HEK293 (cell line): Measurements from ENCODE around the gene CAMK2G.
A peak's percentile ranks its signal among the peaks of the same experiment; 100 is the strongest.

Source experiments
- GLI2 ChIP-seq: fragments of 450-650 bp; formaldehyde crosslinking; IDR thresholded peaks from 2 replicates; pipeline ENCODE4; 2017; ENCODE audit warnings: missing biosample characterization, missing genetic modification characterization, low read depth, borderline replicate concordance
- GLIS2 ChIP-seq: fragments of 450-650 bp; formaldehyde crosslinking; IDR thresholded peaks from 2 replicates; pipeline ENCODE4 v1.5.1; 2016; ENCODE audit warnings: missing biosample characterization, missing genetic modification characterization
- SALL2 ChIP-seq: fragments of 450-650 bp; formaldehyde crosslinking; IDR thresholded peaks from 2 replicates; pipeline ENCODE4 v1.5.0; 2017; ENCODE audit warnings: missing biosample characterization, mild to moderate bottlenecking, missing genetic modification characterization, borderline replicate concordance
- SP2 ChIP-seq: fragments of 450-650 bp; formaldehyde crosslinking; IDR thresholded peaks from 2 replicates; pipeline ENCODE4 v1.5.1; 2016; ENCODE audit warnings: missing biosample characterization, missing genetic modification characterization
- SP7 ChIP-seq: fragments of 450-650 bp; formaldehyde crosslinking; IDR thresholded peaks from 2 replicates; pipeline ENCODE4 v1.5.1; 2016; ENCODE audit warnings: missing biosample characterization, missing genetic modification characterization
- ZBTB48 ChIP-seq: fragments of 450-650 bp; formaldehyde crosslinking; IDR thresholded peaks from 2 replicates; pipeline ENCODE4 v1.5.1; 2016; ENCODE audit warnings: missing biosample characterization, missing genetic modification characterization
- ZEB2 ChIP-seq: fragments of 450-650 bp; formaldehyde crosslinking; IDR thresholded peaks from 2 replicates; pipeline ENCODE4 v1.5.1; 2016; ENCODE audit warnings: missing biosample characterization, missing genetic modification characterization
- ZNF10 ChIP-seq: fragments of 450-650 bp; formaldehyde crosslinking; IDR thresholded peaks from 2 replicates; pipeline ENCODE4 v1.5.1; 2017; ENCODE audit warnings: missing biosample characterization, missing genetic modification characterization
- ZNF133 ChIP-seq: fragments of 450-650 bp; formaldehyde crosslinking; IDR thresholded peaks from 2 replicates; pipeline ENCODE4 v1.5.1; 2016; ENCODE audit warnings: missing biosample characterization, missing genetic modification characterization
- ZNF140 ChIP-seq: fragments of 450-650 bp; formaldehyde crosslinking; IDR thresholded peaks from 2 replicates; pipeline ENCODE4 v1.5.1; 2016; ENCODE audit warnings: missing biosample characterization, missing genetic modification characterization
- ZNF19 ChIP-seq: fragments of 450-650 bp; formaldehyde crosslinking; IDR thresholded peaks from 2 replicates; pipeline ENCODE4; 2016; ENCODE audit warnings: missing biosample characterization, missing genetic modification characterization, low read depth
- ZNF2 ChIP-seq: fragments of 450-650 bp; formaldehyde crosslinking; IDR thresholded peaks from 2 replicates; pipeline ENCODE4 v1.5.1; 2016; ENCODE audit warnings: missing biosample characterization, missing genetic modification characterization
- ZNF23 ChIP-seq: fragments of 450-650 bp; formaldehyde crosslinking; IDR thresholded peaks from 2 replicates; pipeline ENCODE4 v1.5.1; 2016; ENCODE audit warnings: missing biosample characterization, missing genetic modification characterization, borderline replicate concordance
- ZNF239 ChIP-seq: fragments of 450-650 bp; formaldehyde crosslinking; IDR thresholded peaks from 2 replicates; pipeline ENCODE4 v1.5.1; 2016; ENCODE audit warnings: missing biosample characterization, missing genetic modification characterization
- ZNF266 ChIP-seq: fragments of 450-650 bp; formaldehyde crosslinking; IDR thresholded peaks from 2 replicates; pipeline ENCODE4 v1.5.1; 2016; ENCODE audit warnings: missing biosample characterization, missing genetic modification characterization, low read depth
- ZNF341 ChIP-seq: fragments of 450-650 bp; formaldehyde crosslinking; IDR thresholded peaks from 2 replicates; pipeline ENCODE4; 2016; ENCODE audit warnings: low read depth, missing biosample characterization, missing genetic modification characterization
- ZNF473 ChIP-seq: fragments of 450-650 bp; formaldehyde crosslinking; IDR thresholded peaks from 2 replicates; pipeline ENCODE4 v1.5.1; 2017; ENCODE audit warnings: missing biosample characterization, missing genetic modification characterization
- ZNF514 ChIP-seq: fragments of 450-650 bp; formaldehyde crosslinking; IDR thresholded peaks from 2 replicates; pipeline ENCODE4 v1.5.1; 2016; ENCODE audit warnings: missing biosample characterization, missing genetic modification characterization
- ZNF600 ChIP-seq: fragments of 450-650 bp; formaldehyde crosslinking; IDR thresholded peaks from 2 replicates; pipeline ENCODE4 v1.5.1; 2016; ENCODE audit warnings: missing biosample characterization, missing genetic modification characterization
- ZNF629 ChIP-seq: fragments of 450-650 bp; formaldehyde crosslinking; IDR thresholded peaks from 2 replicates; pipeline ENCODE4 v1.5.1; 2017; ENCODE audit warnings: missing biosample characterization, missing genetic modification characterization
- ZNF660 ChIP-seq: fragments of 450-650 bp; IDR thresholded peaks from 2 replicates; pipeline ENCODE4 v1.5.1; 2018; ENCODE audit warnings: missing biosample characterization, mild to moderate bottlenecking, missing genetic modification characterization
- ZNF830 ChIP-seq: fragments of 450-650 bp; IDR thresholded peaks from 2 replicates; pipeline ENCODE4 v1.5.0; 2018; ENCODE audit warnings: missing biosample characterization, missing genetic modification characterization, low read depth, mild to moderate bottlenecking, moderate library complexity
- ZNF843 ChIP-seq: fragments of 450-650 bp; formaldehyde crosslinking; IDR thresholded peaks from 2 replicates; pipeline ENCODE4 v1.5.1; 2016; ENCODE audit warnings: missing biosample characterization, missing genetic modification characterization
- ZXDB ChIP-seq: fragments of 450-650 bp; formaldehyde crosslinking; IDR thresholded peaks from 2 replicates; pipeline ENCODE4 v1.5.1; 2016; ENCODE audit warnings: missing biosample characterization, missing genetic modification characterization
- TF ChIP-seq, protein P1 (sequence below): fragments of 450-650 bp; formaldehyde crosslinking; IDR thresholded peaks from 2 replicates; pipeline ENCODE4 v1.5.1; 2016; ENCODE audit warnings: missing biosample characterization, missing genetic modification characterization
- TF ChIP-seq, protein P2 (sequence below): fragments of 450-650 bp; formaldehyde crosslinking; conservative IDR thresholded peaks from 2 replicates; pipeline ENCODE4 v1.5.1; 2016; ENCODE audit warnings: low read depth, missing biosample characterization, missing genetic modification characterization
- TF ChIP-seq, protein P3 (sequence below): fragments of 450-650 bp; formaldehyde crosslinking; IDR thresholded peaks from 2 replicates; pipeline ENCODE4 v1.5.1; 2016; ENCODE audit warnings: missing biosample characterization, missing genetic modification characterization
- TF ChIP-seq, protein P4 (sequence below): fragments of 450-650 bp; formaldehyde crosslinking; IDR thresholded peaks from 2 replicates; pipeline ENCODE4 v1.5.1; 2016; ENCODE audit warnings: missing biosample characterization, missing genetic modification characterization
- TF ChIP-seq, protein P5 (sequence below): IDR thresholded peaks from 2 replicates; pipeline ENCODE4 v1.6.1; 2011; ENCODE audit warnings: mild to moderate bottlenecking, low read depth, low read length, borderline replicate concordance

CAMK2G gene

DNA sequence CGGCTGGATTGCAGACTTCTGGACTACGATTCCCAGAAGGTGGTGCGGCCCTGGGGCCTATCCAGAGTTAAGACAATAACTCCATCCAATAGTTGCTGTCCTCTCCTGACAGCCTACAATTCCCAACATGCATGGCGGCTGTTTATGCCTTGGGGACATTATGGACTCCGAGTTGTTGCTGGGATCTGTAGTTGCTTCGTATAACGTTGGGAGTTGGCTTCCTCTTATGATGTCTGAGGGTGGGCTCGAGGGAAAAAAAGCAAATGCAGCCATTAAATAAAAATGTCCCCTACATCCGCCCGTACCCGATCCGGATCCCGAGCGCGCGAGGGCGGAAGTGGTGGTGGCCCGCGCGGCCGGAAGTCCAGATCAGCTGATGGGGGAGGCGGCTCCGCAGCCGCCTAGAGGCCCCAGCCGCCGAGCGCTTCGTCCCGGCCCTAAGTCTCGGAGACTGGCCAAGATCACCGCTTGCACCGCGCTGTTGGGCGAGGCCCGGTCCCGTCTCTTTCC, 89.1 kb downstream of the CAMK2G start, which contains the start of gene ZSWIM8 (continued):
- TF ChIP-seq ZNF140 (tag by site-specific recombination), result no peak
- TF ChIP-seq GLIS2 (tag by site-specific recombination), result no peak
- peak; percentile 53 for TF ChIP-seq ZNF843 (tag by site-specific recombination)
- peak; percentile 95 for TF ChIP-seq ZXDB (tag by site-specific recombination)
- TF ChIP-seq, protein P1, sequence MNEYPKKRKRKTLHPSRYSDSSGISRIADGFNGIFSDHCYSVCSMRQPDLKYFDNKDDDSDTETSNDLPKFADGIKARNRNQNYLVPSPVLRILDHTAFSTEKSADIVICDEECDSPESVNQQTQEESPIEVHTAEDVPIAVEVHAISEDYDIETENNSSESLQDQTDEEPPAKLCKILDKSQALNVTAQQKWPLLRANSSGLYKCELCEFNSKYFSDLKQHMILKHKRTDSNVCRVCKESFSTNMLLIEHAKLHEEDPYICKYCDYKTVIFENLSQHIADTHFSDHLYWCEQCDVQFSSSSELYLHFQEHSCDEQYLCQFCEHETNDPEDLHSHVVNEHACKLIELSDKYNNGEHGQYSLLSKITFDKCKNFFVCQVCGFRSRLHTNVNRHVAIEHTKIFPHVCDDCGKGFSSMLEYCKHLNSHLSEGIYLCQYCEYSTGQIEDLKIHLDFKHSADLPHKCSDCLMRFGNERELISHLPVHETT (tag by site-specific recombination), result peak; percentile 87
- peak; percentile 60 for TF ChIP-seq SP7 (tag by site-specific recombination)
- TF ChIP-seq, protein P2, sequence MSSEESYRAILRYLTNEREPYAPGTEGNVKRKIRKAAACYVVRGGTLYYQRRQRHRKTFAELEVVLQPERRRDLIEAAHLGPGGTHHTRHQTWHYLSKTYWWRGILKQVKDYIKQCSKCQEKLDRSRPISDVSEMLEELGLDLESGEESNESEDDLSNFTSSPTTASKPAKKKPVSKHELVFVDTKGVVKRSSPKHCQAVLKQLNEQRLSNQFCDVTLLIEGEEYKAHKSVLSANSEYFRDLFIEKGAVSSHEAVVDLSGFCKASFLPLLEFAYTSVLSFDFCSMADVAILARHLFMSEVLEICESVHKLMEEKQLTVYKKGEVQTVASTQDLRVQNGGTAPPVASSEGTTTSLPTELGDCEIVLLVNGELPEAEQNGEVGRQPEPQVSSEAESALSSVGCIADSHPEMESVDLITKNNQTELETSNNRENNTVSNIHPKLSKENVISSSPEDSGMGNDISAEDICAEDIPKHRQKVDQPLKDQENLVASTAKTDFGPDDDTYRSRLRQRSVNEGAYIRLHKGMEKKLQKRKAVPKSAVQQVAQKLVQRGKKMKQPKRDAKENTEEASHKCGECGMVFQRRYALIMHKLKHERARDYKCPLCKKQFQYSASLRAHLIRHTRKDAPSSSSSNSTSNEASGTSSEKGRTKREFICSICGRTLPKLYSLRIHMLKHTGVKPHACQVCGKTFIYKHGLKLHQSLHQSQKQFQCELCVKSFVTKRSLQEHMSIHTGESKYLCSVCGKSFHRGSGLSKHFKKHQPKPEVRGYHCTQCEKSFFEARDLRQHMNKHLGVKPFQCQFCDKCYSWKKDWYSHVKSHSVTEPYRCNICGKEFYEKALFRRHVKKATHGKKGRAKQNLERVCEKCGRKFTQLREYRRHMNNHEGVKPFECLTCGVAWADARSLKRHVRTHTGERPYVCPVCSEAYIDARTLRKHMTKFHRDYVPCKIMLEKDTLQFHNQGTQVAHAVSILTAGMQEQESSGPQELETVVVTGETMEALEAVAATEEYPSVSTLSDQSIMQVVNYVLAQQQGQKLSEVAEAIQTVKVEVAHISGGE (tag by site-specific recombination), result peak; percentile 95
- TF ChIP-seq ZNF266, result no peak
- peak; percentile 20; the same call in 1 of the 2 replicates for TF ChIP-seq ZNF10
- TF ChIP-seq ZEB2 (tag by site-specific recombination), result peak; percentile 89
- no peak for TF ChIP-seq ZNF23
- TF ChIP-seq SP2 (tag by site-specific recombination), result peak; percentile 90
- no peak for TF ChIP-seq ZNF19 (tag by site-specific recombination)
- TF ChIP-seq, protein P3, sequence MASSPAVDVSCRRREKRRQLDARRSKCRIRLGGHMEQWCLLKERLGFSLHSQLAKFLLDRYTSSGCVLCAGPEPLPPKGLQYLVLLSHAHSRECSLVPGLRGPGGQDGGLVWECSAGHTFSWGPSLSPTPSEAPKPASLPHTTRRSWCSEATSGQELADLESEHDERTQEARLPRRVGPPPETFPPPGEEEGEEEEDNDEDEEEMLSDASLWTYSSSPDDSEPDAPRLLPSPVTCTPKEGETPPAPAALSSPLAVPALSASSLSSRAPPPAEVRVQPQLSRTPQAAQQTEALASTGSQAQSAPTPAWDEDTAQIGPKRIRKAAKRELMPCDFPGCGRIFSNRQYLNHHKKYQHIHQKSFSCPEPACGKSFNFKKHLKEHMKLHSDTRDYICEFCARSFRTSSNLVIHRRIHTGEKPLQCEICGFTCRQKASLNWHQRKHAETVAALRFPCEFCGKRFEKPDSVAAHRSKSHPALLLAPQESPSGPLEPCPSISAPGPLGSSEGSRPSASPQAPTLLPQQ (tag by site-specific recombination), result peak; percentile 42; the same call in 1 of the 2 replicates
- TF ChIP-seq, protein P4, sequence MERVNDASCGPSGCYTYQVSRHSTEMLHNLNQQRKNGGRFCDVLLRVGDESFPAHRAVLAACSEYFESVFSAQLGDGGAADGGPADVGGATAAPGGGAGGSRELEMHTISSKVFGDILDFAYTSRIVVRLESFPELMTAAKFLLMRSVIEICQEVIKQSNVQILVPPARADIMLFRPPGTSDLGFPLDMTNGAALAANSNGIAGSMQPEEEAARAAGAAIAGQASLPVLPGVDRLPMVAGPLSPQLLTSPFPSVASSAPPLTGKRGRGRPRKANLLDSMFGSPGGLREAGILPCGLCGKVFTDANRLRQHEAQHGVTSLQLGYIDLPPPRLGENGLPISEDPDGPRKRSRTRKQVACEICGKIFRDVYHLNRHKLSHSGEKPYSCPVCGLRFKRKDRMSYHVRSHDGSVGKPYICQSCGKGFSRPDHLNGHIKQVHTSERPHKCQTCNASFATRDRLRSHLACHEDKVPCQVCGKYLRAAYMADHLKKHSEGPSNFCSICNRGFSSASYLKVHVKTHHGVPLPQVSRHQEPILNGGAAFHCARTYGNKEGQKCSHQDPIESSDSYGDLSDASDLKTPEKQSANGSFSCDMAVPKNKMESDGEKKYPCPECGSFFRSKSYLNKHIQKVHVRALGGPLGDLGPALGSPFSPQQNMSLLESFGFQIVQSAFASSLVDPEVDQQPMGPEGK (tag by site-specific recombination), result peak; percentile 73
- TF ChIP-seq ZNF600 (tag by site-specific recombination), result peak; percentile 87
- TF ChIP-seq ZNF660, result peak; percentile 68
- TF ChIP-seq ZNF341 (tag by site-specific recombination), result peak; percentile 11; the same call in 1 of the 2 replicates
- TF ChIP-seq SALL2 (tag by site-specific recombination), result no peak
- no peak for TF ChIP-seq ZNF133 (tag by site-specific recombination)
- peak; percentile 87; the same call in 1 of the 2 replicates for TF ChIP-seq ZNF2 (tag by site-specific recombination)
- TF ChIP-seq ZBTB48 (tag by site-specific recombination), result no peak
- no peak for TF ChIP-seq ZNF473 (tag by site-specific recombination)
- peak; percentile 72 for TF ChIP-seq ZNF629 (tag by site-specific recombination)
- TF ChIP-seq GLI2 (tag by site-specific recombination), result no peak
- TF ChIP-seq ZNF239 (tag by site-specific recombination), result no peak
- no peak for TF ChIP-seq ZNF830 (tag by site-specific recombination)
- TF ChIP-seq, protein P5, sequence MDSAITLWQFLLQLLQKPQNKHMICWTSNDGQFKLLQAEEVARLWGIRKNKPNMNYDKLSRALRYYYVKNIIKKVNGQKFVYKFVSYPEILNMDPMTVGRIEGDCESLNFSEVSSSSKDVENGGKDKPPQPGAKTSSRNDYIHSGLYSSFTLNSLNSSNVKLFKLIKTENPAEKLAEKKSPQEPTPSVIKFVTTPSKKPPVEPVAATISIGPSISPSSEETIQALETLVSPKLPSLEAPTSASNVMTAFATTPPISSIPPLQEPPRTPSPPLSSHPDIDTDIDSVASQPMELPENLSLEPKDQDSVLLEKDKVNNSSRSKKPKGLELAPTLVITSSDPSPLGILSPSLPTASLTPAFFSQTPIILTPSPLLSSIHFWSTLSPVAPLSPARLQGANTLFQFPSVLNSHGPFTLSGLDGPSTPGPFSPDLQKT, result 0 out of 2 replicates have a peak, but pooled peaks have one; percentile 75
- no peak for TF ChIP-seq ZNF514 (tag by site-specific recombination)
